Thyroid gland (tissue), 4 donors: ENCODE data around the gene RGSL1. TPM values are rescaled to one million over a fixed set of nuclear protein-coding genes. Genes with fewer than 3 reads are reported as not detected.

Experiments
- DNase-seq, 2 donors: peaks; one replicate each; pipeline ENCODE4 v3.0.0-alpha.2; 2019
- H3K27ac ChIP-seq, 3 donors: fragments of 200-600 bp; sonication (generic); 1 replicate in 2 of 3; 2 replicates in 1 of 3; pipeline ENCODE4 v1.5.1; 2016 to 2019; ENCODE audit warnings: mild to moderate bottlenecking in 1 of 3, moderate library complexity in 1 of 3
- H3K27me3 ChIP-seq: fragments of 200-600 bp; sonication (generic); one replicate; pipeline ENCODE4 v1.5.1; 2019
- H3K36me3 ChIP-seq, 2 donors: fragments of 200-600 bp; sonication (generic); one replicate each; pipeline ENCODE4 v1.5.1; 2016 to 2019
- H3K4me1 ChIP-seq, 2 donors: fragments of 200-600 bp; sonication (generic); one replicate each; pipeline ENCODE4 v1.5.1; 2017 to 2019
- H3K4me3 ChIP-seq, 3 donors: fragments of 200-600 bp; sonication (generic); replicated peaks in 1 of 3; 1 replicate in 2 of 3; 2 replicates in 1 of 3; pipeline ENCODE4 v1.5.1; 2016; ENCODE audit warnings: mild to moderate bottlenecking in 1 of 3
- H3K9me3 ChIP-seq: fragments of 200-600 bp; sonication (generic); one replicate; pipeline ENCODE4 v1.5.1; 2017
- POLR2A ChIP-seq, 2 donors: fragments of 450-650 bp; IDR thresholded peaks; one replicate each; pipeline ENCODE4 v1.6.1; 2017; ENCODE audit warnings: antibody characterized with exemption in 2 of 2, mild to moderate bottlenecking in 2 of 2, moderate library complexity in 1 of 2
- WGBS, 2 donors: methylation state at CpG; one replicate each; pipeline ENCODE4 v1.1.5; 2017; 5-methylcytosine and 5-hydroxymethylcytosine counted together
- intact Hi-C: fragments of 100-400 bp; cut with DNase I; formaldehyde crosslinking; loops from one replicate; pipeline ENCODE4 v1.15.1; 2023
- total RNA-seq, 4 donors: library from RNA; depleted of rRNA; stranded (reverse); fragments of >200 nt; gene quantifications; one replicate each; pipeline ENCODE4 v1.2.3, GENCODE V29; 2016
- TF ChIP-seq, protein P1 (sequence below), 6 experiments: fragments of 200-600 bp in 3 of 6; fragments of 450-650 bp in 3 of 6; sonication (generic) in 3 of 6; IDR thresholded peaks; one replicate each; pipeline ENCODE4 v1.5.1; 2016 to 2019; ENCODE audit warnings: antibody characterized with exemption in 6 of 6, mild to moderate bottlenecking in 2 of 6, inconsistent platforms in 1 of 6, moderate library complexity in 1 of 6

Gene RGSL1
- total RNA-seq, 4 donors from 2014 or later = 0.27 TPM; not detected in 3

DNA sequence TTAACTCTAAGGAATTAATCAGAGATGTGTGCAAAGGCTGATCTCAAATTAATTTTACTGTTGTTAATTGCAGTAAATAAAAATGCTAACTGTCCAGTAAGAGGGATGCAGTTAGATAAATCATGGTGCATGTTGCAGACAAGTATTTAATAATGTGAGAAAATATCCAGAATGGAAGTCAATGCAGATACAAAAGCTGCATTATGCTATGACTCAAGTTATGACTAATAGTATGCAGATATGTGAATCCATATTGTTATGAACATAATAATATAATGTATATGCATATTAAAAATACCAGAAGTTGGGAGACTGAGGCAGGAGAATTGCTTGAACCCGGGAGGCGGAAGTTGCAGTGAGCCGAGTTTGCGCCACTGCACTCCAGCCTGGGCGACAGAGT is 117.7 kb downstream of the RGSL1 start:
- 96 to 98% methylated on average over 5 of the region's 5 CpGs for WGBS, 2 donors

DNA sequence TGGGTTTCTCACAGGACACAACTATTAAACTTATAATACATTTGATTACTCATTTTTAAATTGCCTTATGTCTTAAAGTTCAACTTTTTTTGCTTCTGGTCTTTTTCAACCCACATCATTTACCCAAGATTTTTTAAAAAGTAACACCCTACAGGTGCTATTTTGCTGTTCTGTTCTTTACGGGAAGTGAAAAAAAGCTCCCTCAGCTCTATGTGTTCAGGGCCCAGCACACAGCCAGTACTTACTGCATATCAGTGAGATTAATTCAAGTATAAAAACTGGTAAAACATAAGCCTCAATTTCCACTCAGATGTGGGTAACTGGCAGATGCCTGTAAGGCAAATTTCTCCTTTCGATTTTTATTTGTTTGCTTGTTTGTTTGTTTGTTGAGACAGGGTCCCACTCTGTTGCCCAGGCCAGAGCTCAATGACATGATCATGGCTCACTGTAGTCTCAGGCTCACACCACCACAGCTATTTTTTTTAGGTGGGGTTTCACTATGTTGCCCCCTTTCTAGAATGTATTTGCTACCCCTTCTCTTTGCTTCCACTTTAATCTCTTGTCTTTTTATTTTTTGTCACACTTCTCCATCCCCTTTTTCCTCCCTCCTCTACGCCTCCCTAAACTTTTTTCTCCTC is 118.8 kb downstream of the RGSL1 start:
- no peak for DNase-seq
- no peak overlapping the region for H3K27ac ChIP-seq
- H3K27me3 ChIP-seq = no peaks in the 10 kb centered on the region
- WGBS, 2 donors = 62 to 94% methylated on average over 3 of the region's 3 CpGs
- intact Hi-C loops = loop anchor here (10.0 kb wide), 1 partner anchor 114 kb away; the partner anchor contains the start of gene RGSL1
- no peak for TF ChIP-seq POLR2A (IDR thresholded peaks at IDR 0.05)
- TF ChIP-seq, protein P1, sequence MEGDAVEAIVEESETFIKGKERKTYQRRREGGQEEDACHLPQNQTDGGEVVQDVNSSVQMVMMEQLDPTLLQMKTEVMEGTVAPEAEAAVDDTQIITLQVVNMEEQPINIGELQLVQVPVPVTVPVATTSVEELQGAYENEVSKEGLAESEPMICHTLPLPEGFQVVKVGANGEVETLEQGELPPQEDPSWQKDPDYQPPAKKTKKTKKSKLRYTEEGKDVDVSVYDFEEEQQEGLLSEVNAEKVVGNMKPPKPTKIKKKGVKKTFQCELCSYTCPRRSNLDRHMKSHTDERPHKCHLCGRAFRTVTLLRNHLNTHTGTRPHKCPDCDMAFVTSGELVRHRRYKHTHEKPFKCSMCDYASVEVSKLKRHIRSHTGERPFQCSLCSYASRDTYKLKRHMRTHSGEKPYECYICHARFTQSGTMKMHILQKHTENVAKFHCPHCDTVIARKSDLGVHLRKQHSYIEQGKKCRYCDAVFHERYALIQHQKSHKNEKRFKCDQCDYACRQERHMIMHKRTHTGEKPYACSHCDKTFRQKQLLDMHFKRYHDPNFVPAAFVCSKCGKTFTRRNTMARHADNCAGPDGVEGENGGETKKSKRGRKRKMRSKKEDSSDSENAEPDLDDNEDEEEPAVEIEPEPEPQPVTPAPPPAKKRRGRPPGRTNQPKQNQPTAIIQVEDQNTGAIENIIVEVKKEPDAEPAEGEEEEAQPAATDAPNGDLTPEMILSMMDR (IDR thresholded peaks at IDR 0.05) = no peak
- H3K4me1 ChIP-seq = no peaks in the 10 kb centered on the region
- no peak overlapping the region for H3K4me3 ChIP-seq
- H3K9me3 ChIP-seq = no peaks in the 10 kb centered on the region
- H3K36me3 ChIP-seq = no peaks in the 10 kb centered on the region

More for the DNA sequence above, 117.7 kb downstream of the RGSL1 start:
- DNase-seq = no peak
- no peaks in the 10 kb centered on the region for H3K4me1 ChIP-seq
- H3K36me3 ChIP-seq = no peaks in the 10 kb centered on the region
- no peaks in the 10 kb centered on the region for H3K27me3 ChIP-seq
- no peaks in the 10 kb centered on the region for H3K9me3 ChIP-seq
- intact Hi-C loops = loop anchor here (10.0 kb wide), 1 partner anchor 113 kb away; the partner anchor contains the start of gene RGSL1
- H3K27ac ChIP-seq = no peak overlapping the region
- TF ChIP-seq, protein P1 (IDR thresholded peaks at IDR 0.05) = no peak
- TF ChIP-seq POLR2A (IDR thresholded peaks at IDR 0.05) = no peak
- H3K4me3 ChIP-seq = no peak overlapping the region

DNA sequence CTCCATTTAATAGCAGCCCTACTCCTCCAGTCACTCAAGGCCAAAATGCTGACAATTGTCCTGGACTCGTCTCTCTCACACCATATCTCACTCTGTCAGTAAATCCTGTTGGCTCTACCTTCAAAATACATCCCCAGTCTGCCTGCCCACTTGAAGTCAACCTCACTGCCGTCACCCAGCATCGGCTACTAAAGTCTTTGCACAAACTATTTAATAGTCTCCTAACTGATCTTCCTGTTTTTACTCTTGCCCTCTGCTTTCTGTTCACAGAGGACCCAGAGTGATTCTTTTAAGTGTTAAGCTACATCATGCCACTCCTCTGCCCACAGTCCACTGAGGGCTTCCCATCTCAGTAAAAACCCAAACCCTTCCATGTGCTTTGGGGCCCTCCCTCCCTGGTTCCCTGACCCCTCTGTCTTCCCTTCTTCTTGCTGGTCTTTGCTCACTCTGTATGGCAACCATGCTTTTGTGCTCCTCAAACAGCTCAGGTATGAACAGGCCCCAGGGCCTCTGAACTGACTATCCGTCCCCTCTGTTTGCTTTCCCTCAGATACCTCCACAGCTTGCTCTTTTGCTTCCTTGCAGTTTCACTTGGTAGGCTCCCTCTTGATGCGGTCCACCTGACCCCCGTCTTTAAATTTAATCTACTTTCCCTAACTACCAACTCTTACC is 120.1 kb downstream of the RGSL1 start:
- H3K4me3 ChIP-seq = no peak overlapping the region
- no peak for TF ChIP-seq POLR2A (IDR thresholded peaks at IDR 0.05)
- TF ChIP-seq, protein P1 (IDR thresholded peaks at IDR 0.05) = no peak
- WGBS, 2 donors = 93 to 96% methylated on average over 6 of the region's 6 CpGs
- no peaks in the 10 kb centered on the region for H3K9me3 ChIP-seq
- no peaks in the 10 kb centered on the region for H3K4me1 ChIP-seq
- DNase-seq = no peak
- no peak overlapping the region for H3K27ac ChIP-seq
- intact Hi-C loops = loop anchor here (10.0 kb wide), 1 partner anchor 115 kb away; the partner anchor contains the start of gene RGSL1
- no peaks in the 10 kb centered on the region for H3K27me3 ChIP-seq
- H3K36me3 ChIP-seq = peaks cover 5 to 12% of the 10 kb centered on the region in 2 donors

DNA sequence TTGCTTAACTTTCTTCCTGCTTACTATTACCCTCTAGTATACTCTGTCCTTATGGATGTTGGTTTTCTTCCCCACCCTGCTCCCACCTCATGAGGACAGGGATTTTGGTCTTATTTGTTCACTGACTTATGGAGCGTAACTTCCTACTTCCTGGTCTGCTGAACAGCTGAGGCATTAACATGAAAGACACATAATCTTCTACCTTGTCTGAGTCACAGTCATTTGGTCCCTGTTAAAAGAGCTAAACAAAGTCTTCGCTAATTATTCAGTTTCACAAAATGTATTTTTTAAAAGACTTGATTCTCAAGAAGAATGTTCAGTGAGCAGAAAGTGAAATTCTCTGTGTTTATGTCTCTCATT is 120.6 kb downstream of the RGSL1 start:
- intact Hi-C loops = no loop called here
- H3K36me3 ChIP-seq = peaks cover 8 to 17% of the 10 kb centered on the region in 2 donors
- H3K4me3 ChIP-seq = no peak overlapping the region
- no peak overlapping the region for H3K27ac ChIP-seq
- no peaks in the 10 kb centered on the region for H3K4me1 ChIP-seq
- H3K9me3 ChIP-seq = no peaks in the 10 kb centered on the region
- TF ChIP-seq, protein P1 (IDR thresholded peaks at IDR 0.05) = no peak
- no peak for TF ChIP-seq POLR2A (IDR thresholded peaks at IDR 0.05)
- no peaks in the 10 kb centered on the region for H3K27me3 ChIP-seq
- DNase-seq = no peak
- WGBS, 2 donors = 93 to 96% methylated on average over 2 of the region's 2 CpGs

DNA sequence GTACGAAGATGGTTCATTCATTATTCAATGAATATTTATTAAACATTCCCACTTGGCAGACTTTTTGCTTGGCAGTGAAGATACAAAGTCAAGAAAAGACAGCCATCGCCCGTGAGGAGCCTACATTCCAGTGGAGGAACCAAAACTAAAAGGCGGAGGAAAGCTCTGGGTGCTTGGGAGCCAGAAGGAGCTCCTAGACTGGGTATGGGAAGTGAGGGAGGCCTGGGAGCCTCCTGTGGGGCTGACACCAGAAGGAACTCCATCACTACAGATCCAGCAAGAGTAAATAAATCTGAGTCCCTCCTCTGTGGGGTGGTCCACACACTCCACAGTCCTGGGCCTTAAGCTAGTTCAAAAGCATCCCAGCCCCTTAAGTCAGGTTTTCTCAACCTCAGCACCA is 124.2 kb downstream of the RGSL1 start:
- Histone ChIP-seq H3K4me1 (no peaks in the 10 kb centered on the region), H3K36me3 (peaks cover 9 to 22% of the 10 kb centered on the region in 2 donors), H3K27me3 (no peaks in the 10 kb centered on the region), H3K27ac (no peak overlapping the region), H3K4me3 (no peak overlapping the region), H3K9me3 (no peaks in the 10 kb centered on the region)
- 95% methylated on average over 4 of the region's 4 CpGs for WGBS, 2 donors
- TF ChIP-seq, protein P1 (IDR thresholded peaks at IDR 0.05) = no peak
- TF ChIP-seq POLR2A (IDR thresholded peaks at IDR 0.05) = no peak
- intact Hi-C loops = no loop called here
- no peak for DNase-seq
